Inferior parietal cortex (tissue), 1 donor: ENCODE results near the gene GFAP.
"Not testable (repeated sequence)": the region's sequence is repeated elsewhere in the genome, so short reads cannot be mapped to it uniquely, and the experiment has no call there.

Experiments used
- DNase-seq: peaks from one replicate; pipeline ENCODE4 v3.0.0-alpha.2; 2016; ENCODE audit errors: extremely low spot score

Gene GFAP

GRCh38 chr17:44915321-44915726 is at the start of gene GFAP:
Gene GFAP (minus strand): TSS chr17:44915500. CDS start chr17:44915486, 14 bp downstream.
- no peak for DNase-seq

- DNase-seq: no peak
Observed at GRCh38 chr17:44961921-44962350, 46.6 kb upstream of the GFAP start.

- no peak for DNase-seq
Observed at GRCh38 chr17:44960691-44961090, 45.4 kb upstream of the GFAP start.

GRCh38 chr17:44959821-44960531 is 44.7 kb upstream of the GFAP start:
- DNase-seq: no peak

- DNase-seq: no peak
Observed at GRCh38 chr17:44956998-44957981, 42.0 kb upstream of the GFAP start.

GRCh38 chr17:44955674-44956425 is 40.5 kb upstream of the GFAP start:
- no peak for DNase-seq

GRCh38 chr17:44952946-44953475 is 37.7 kb upstream of the GFAP start:
- DNase-seq: no peak

GRCh38 chr17:44948315-44948795 is 33.1 kb upstream of the GFAP start:
- no peak for DNase-seq

- DNase-seq: peak; percentile 90
Observed at GRCh38 chr17:44947461-44948314, 32.4 kb upstream of the GFAP start, which contains the start of gene KIF18B. Gene KIF18B (minus strand): TSS chr17:44947773. CDS start chr17:44936344, 11,429 bp downstream.

GRCh38 chr17:44945652-44946051 is 30.4 kb upstream of the GFAP start:
- not testable (repeated sequence) for DNase-seq

- DNase-seq: no peak
Observed at GRCh38 chr17:44942456-44942855, 27.2 kb upstream of the GFAP start.

GRCh38 chr17:44941712-44942331 is 26.5 kb upstream of the GFAP start:
- no peak for DNase-seq

GRCh38 chr17:44940768-44941167 is 25.5 kb upstream of the GFAP start:
- no peak for DNase-seq

GRCh38 chr17:44940317-44940716 is 25.0 kb upstream of the GFAP start:
- no peak for DNase-seq

GRCh38 chr17:44935116-44935515 is 19.8 kb upstream of the GFAP start:
- DNase-seq: no peak

GRCh38 chr17:44934745-44935105 is 19.4 kb upstream of the GFAP start:
- DNase-seq: no peak

- DNase-seq: no peak
Observed at GRCh38 chr17:44933824-44934744, 18.8 kb upstream of the GFAP start.

GRCh38 chr17:44932787-44933097 is 17.4 kb upstream of the GFAP start:
- DNase-seq: no peak
